ENCODE data around the gene ENOPH1.

Gene ENOPH1

GRCh38 chr4:82428969-82429727 is 1.2 kb upstream of the ENOPH1 start:
- DNase-seq (ENCODE audit: low read depth) = peak; percentile 80

GRCh38 chr4:82429728-82430192 is 630 bp upstream of the ENOPH1 start:
- DNase-seq (ENCODE audit: low read depth) = no peak

- DNase-seq (ENCODE audit: low read depth) = peak; percentile 14
Measured at GRCh38 chr4:82430964-82431745, 765 bp downstream of the ENOPH1 start.

GRCh38 chr4:82431831-82432230 is 1.4 kb downstream of the ENOPH1 start:
- DNase-seq (ENCODE audit: low read depth) = no peak

GRCh38 chr4:82432596-82432995 is 2.2 kb downstream of the ENOPH1 start:
- DNase-seq (ENCODE audit: low read depth) = no peak

GRCh38 chr4:82433791-82434190 is 3.4 kb downstream of the ENOPH1 start:
- DNase-seq (ENCODE audit: low read depth) = no peak

- DNase-seq (ENCODE audit: low read depth) = no peak
Measured at GRCh38 chr4:82434949-82435348, 4.6 kb downstream of the ENOPH1 start.

- no peak for DNase-seq (ENCODE audit: low read depth)
Measured at GRCh38 chr4:82436130-82436529, 5.7 kb downstream of the ENOPH1 start.

- no peak for DNase-seq (ENCODE audit: low read depth)
Measured at GRCh38 chr4:82436780-82437179, 6.4 kb downstream of the ENOPH1 start.

GRCh38 chr4:82437285-82438005 is 7.1 kb downstream of the ENOPH1 start:
- no peak for DNase-seq (ENCODE audit: low read depth)

GRCh38 chr4:82439088-82439487 is 8.7 kb downstream of the ENOPH1 start:
- no peak for DNase-seq (ENCODE audit: low read depth)

- DNase-seq (ENCODE audit: low read depth) = no peak
Measured at GRCh38 chr4:82447886-82448285, 17.5 kb downstream of the ENOPH1 start.

- no peak for DNase-seq (ENCODE audit: low read depth)
Measured at GRCh38 chr4:82450966-82451755, 20.8 kb downstream of the ENOPH1 start.

GRCh38 chr4:82452026-82452425 is 21.6 kb downstream of the ENOPH1 start:
- DNase-seq (ENCODE audit: low read depth) = no peak

GRCh38 chr4:82457266-82457665 is 26.9 kb downstream of the ENOPH1 start:
- no peak for DNase-seq (ENCODE audit: low read depth)

GRCh38 chr4:82458729-82459128 is 28.3 kb downstream of the ENOPH1 start:
- no peak for DNase-seq (ENCODE audit: low read depth)

- DNase-seq (ENCODE audit: low read depth) = no peak
Measured at GRCh38 chr4:82461710-82462109, 31.3 kb downstream of the ENOPH1 start.

- peak; percentile 80 for DNase-seq (ENCODE audit: low read depth)
Measured at GRCh38 chr4:82462415-82462831, 32.0 kb downstream of the ENOPH1 start.

GRCh38 chr4:82463221-82463620 is 32.8 kb downstream of the ENOPH1 start:
- no peak for DNase-seq (ENCODE audit: low read depth)

GRCh38 chr4:82467471-82467870 is 37.1 kb downstream of the ENOPH1 start:
- DNase-seq (ENCODE audit: low read depth) = no peak

- DNase-seq (ENCODE audit: low read depth) = no peak
Measured at GRCh38 chr4:82469791-82470345, 39.5 kb downstream of the ENOPH1 start.

Data from stimulated activated CD8-positive, alpha-beta memory T cell treated with anti-CD3 and anti-CD28 coated beads, Interleukin-15, amount 100 ng/mL, for 1 hour (primary cell).